ENCODE results near the gene DSE.

DSE gene

GRCh38 chr6:116413357-116413756, 42.6 kb downstream of the DSE start:
- H3K27ac ChIP-seq, result no peak overlapping the region
- TF ChIP-seq CTCF (conservative IDR thresholded peaks at IDR 0.05), result no peak

GRCh38 chr6:116417661-116418060, 46.9 kb downstream of the DSE start:
- no peak for TF ChIP-seq CTCF (conservative IDR thresholded peaks at IDR 0.05)
- no peak overlapping the region for H3K27ac ChIP-seq

GRCh38 chr6:116419069-116419786, 48.5 kb downstream of the DSE start:
- TF ChIP-seq CTCF (conservative IDR thresholded peaks at IDR 0.05), result no peak
- H3K27ac ChIP-seq, result no peak overlapping the region

GRCh38 chr6:116420341-116420740, 49.6 kb downstream of the DSE start:
- TF ChIP-seq CTCF (conservative IDR thresholded peaks at IDR 0.05), result no peak
- no peak overlapping the region for H3K27ac ChIP-seq

- H3K27ac ChIP-seq, result no peak overlapping the region
- TF ChIP-seq CTCF (conservative IDR thresholded peaks at IDR 0.05), result no peak
Measured at GRCh38 chr6:116422238-116422637, 51.5 kb downstream of the DSE start.

GRCh38 chr6:116424001-116424400, 53.3 kb downstream of the DSE start:
- TF ChIP-seq CTCF (conservative IDR thresholded peaks at IDR 0.05), result no peak
- H3K27ac ChIP-seq, result no peak overlapping the region

GRCh38 chr6:116426551-116426950, 55.8 kb downstream of the DSE start:
- no peak for TF ChIP-seq CTCF (conservative IDR thresholded peaks at IDR 0.05)
- no peak overlapping the region for H3K27ac ChIP-seq

Measured in VCaP (cell line).